ENCODE results near the gene WDR59.

DNA sequence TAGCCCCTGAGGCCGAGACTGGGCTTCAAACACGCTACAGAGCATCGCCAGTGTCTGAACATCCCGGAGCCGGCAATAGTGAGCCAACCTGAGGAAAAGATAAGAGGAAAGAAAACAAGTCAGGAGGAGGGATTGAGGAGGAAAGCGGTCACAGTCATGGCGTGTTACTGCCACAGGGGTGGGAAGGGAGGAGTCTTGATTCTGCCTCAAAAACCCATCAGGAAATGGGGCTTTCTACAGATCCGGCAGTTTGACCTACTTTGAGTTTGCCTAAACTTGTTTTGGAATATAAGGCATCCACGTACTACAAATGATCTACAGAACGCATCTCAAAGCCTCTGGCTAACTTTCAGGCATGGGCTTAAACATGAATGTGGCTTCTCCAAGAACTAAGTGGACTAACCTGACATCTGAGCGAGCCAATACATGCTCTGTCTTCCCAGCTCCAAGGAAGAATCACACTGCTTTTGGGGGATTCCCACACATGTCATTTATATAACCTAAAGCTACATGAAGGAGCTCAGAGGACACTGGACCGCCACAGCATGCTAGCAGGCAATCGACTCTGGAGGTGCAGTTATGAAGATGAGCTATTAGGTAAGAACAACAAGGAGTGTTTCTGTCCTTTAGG, 96.6 kb downstream of the WDR59 start:
- TF ChIP-seq, protein P1, sequence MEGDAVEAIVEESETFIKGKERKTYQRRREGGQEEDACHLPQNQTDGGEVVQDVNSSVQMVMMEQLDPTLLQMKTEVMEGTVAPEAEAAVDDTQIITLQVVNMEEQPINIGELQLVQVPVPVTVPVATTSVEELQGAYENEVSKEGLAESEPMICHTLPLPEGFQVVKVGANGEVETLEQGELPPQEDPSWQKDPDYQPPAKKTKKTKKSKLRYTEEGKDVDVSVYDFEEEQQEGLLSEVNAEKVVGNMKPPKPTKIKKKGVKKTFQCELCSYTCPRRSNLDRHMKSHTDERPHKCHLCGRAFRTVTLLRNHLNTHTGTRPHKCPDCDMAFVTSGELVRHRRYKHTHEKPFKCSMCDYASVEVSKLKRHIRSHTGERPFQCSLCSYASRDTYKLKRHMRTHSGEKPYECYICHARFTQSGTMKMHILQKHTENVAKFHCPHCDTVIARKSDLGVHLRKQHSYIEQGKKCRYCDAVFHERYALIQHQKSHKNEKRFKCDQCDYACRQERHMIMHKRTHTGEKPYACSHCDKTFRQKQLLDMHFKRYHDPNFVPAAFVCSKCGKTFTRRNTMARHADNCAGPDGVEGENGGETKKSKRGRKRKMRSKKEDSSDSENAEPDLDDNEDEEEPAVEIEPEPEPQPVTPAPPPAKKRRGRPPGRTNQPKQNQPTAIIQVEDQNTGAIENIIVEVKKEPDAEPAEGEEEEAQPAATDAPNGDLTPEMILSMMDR (IDR thresholded peaks at IDR 0.05; ENCODE audit: low read length) = no peak
- no peak for TF ChIP-seq EZH2phosphoT487 (IDR thresholded peaks at IDR 0.05; ENCODE audit: low read length)
- no peak for TF ChIP-seq EZH2 (optimal IDR thresholded peaks at IDR 0.05; ENCODE audit: low read depth, low read length)
